HG02678 (cell line): Measurements from ENCODE around the gene RWDD2A.
A peak's percentile ranks its signal among the peaks of the same experiment; 100 is the strongest.
"Not testable (repeated sequence)": the region's sequence is repeated elsewhere in the genome, so short reads cannot be mapped to it uniquely, and the experiment has no call there.

Experiments used
- ATAC-seq: cut with Tn5 transposase; IDR thresholded peaks from one replicate; pipeline ENCODE4 v1.9.1; 2021; ENCODE audit warnings: mild to moderate bottlenecking, moderate library complexity; ENCODE audit not compliant: unreplicated experiment

Gene RWDD2A

DNA sequence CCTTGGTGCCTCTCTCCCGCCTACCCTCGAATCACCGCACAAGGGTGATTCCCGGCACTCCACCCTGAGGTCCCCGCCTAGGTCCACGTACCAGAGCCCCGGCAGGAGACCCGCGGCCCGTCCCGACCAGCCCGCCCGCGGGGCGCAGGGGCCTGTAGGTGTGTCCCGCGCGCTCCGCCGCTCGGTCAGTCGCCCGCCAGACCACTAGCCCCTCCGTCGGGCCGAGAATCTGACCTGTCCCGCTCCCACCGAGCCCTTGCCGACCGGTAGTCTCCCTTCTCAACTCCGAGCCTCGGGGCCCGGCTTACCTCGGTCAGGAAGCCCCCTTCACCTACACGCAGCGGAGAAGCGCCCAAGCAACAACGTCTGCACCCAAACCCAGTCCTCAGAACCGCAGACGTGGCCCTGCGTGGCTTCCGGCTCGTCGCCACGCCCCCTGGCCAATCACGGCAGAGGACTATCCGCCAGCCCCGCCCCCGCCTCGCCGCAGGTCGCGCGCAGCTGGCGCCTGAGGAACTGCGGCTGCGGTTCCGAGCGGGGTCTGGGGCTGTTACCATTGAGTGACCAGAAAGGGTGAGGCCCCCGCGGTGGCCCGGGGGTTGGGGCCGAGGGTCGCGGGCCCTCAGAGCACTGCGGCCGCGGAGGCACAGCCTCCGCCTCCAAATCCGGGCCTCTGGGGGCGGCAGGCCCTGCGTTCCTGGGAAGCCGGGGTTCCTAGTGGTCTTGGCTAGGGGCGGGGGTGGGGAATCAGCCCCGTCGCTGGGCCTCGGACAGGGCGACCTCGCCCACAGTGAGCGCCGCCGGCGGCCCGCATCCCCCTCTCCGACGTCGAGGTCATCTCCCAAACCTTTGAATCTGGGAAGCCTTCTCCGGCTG is at the start of gene RWDD2A, which contains the start of gene PGM3:
RWDD2A (plus strand) TSS at position 487 of the 876 bp plus-strand sequence. CDS start 1,095 bp downstream, outside the sequence.
PGM3 (minus strand) TSS at position 395 of the 876 bp plus-strand sequence. CDS start 2,253 bp downstream, outside the sequence.
- ATAC-seq, result peak; percentile 98

DNA sequence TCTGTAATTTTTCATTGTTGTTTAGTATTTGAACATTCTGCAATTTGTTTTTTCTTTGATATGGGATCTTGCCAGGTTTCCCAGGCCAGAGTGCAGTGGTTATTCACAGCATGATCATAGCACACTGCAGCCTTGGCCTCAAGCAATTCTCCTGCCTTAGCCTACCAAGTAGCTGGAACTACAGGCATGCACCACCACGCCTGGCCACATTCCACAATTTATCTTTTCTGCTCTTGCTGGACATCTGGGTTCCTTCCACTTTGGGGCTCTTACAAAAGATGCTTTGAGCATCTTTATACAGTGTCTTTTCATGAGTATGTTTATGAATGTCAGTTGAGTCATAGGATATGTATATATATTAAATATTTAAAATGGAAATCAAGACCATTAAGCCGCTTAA is 42.0 kb upstream of the RWDD2A start:
- no peak for ATAC-seq

DNA sequence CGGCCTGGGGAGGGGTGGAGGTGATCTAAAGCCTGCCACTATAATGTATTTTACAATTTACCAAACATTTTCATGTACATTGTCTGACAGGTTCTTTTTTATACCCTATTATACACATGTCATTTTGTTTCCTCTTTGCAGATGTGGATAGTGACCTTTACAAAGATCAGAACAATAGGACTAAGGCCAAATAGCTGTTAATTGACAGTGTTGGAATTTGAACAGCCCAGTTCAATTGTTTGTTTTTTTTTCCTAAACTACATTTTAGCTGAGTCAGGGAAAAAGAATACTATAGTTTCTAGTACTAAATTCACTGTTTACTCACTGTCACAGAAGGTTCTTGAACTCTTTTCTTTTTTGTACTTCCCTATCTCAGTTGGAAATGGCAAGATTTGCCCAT is 40.2 kb upstream of the RWDD2A start:
- no peak for ATAC-seq

DNA sequence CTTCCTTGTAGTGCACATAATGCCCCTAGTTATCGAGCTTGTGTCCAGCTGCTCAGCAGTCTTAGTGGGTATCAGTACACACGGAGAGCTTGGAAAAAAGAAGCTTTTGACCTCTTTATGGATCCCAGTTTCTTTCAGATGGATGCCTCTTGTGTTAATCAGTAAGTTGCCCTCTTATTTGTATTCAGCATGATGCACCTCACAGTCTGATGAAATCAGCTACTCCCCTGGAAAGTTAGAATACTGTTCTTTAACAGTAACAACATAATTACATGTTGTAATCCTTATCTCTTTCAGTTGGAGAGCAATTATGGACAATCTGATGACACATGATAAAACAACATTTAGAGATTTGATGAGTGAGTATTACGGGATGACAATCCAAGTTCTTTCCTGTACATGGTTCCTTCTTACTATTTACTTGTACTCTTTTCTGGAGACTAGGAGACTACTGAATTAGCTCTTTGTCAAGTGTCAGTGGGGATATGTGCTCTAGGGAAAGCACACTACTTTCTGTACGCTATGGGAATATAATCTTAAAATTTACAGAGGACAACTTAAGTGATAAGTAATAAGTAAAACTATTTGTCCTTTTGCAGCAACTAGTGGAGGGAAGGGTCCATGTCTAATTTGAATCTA is 39.2 kb upstream of the RWDD2A start:
- no peak for ATAC-seq

DNA sequence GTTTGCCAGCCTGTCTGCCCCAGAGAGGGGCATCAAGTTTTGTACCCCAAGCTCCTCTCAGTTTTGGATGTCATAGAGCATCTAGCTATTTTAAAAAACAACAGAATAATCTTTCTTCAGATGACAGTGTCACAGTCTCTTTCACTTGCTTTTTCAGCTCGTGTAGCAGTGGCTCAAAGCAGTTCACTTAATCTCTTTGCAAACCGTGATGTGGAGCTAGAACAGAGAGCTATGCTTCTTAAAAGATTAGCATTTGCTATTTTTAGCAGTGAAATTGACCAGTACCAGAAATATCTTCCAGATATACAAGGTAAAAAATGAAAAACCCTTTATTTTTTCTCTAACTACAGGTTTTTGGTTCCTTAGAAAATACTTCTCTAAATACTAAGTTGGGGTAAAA is 37.4 kb upstream of the RWDD2A start:
- ATAC-seq, result no peak

DNA sequence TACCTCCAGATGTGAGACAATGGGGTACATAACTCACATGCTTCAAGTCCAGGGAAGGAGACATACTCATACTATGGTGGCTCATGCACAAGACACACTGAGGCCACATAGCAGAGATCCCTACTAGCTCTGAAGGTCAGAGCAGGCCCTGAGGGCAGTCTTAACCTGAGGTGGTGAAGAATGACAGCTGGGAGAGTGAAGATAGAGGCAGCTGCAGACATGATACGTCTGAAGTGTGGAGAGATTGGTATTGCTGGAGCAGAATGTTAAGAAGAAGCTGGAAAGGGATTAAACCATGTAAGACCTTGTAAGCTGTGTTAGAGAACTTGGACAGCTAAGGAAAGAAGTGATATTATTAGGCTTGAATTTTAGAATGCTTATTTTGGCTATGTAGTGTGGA is 33.0 kb upstream of the RWDD2A start:
- no peak for ATAC-seq

DNA sequence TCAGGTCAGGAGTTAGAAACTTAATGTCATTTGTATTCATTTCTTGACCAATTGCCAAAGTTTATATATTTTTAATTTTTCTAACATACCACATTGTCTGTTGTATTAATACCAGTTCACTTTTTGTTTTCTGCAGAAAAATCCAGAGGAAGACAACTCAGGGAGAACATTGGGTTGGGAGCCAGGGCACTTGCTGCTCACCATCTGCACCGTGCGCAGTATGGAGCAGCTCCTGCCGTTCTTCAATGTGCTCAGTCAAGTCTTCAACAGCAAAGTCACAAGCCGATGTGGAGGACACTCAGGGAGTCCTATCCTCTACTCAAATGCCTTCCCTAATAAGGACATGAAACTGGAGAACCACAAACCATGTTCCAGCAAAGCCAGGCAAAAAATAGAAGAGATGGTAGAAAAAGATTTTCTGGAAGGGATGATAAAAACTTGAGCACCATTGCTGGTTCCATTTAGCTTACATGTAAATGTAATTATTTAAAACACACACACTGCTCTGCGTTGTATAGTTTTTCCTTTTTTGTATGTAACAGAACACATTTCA is 25.4 kb upstream of the RWDD2A start:
- ATAC-seq, result no peak

DNA sequence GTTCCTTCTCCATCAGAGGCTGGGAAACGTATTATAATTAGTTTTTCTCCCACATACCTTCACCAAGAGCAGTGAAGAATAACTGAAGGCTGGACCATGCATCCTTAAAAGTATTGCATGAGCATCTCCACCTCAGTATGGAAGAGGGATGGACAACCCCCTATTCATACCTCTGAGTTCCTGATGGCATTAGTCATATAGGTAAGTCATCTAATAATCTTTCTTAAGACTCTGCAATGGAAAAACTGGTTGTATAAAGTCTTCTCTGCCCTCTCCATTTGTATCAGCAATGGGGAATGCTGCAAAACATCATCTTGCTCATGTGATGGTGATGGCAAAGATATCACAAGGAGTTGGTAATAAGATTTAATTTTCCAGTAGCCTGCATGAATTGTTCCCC is 24.6 kb upstream of the RWDD2A start:
- ATAC-seq, result no peak

DNA sequence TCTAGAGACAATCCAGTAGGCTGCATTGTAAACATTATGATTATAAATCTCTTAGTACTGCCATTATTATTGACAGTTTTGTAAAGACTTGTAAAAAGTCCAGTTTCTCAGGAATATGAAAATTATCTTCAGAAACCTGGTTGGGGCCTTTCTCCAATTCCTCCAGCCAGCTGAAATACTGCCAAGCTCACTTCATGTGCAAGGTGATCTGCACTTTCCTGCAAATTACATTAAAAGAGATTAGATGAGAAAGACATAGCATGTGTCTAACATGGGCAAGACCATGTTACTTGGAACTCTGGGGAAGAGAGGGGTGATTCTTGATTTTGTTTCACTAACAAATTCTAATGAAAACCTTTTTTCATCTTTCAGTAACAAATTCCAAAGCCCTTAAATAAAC is 24.1 kb upstream of the RWDD2A start:
- ATAC-seq, result no peak

DNA sequence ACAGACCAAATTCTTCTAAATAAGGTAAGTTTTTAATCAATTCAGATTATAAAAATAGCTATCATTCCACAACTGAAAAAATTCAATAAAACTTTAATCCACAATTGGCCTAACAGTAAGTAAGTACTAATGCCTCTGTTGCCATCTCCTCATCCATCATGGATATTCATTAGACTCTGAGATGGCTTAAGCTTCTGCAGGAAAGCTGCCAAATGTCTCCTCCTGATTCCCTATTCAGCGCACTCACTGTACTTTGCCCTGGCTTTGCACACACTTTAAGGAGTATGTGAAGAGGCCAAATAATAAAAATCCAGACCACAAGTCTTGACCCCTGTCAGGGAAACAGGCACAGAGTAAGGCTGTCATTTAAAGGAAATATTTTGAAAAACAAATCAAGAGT is 23.6 kb upstream of the RWDD2A start:
- no peak for ATAC-seq

DNA sequence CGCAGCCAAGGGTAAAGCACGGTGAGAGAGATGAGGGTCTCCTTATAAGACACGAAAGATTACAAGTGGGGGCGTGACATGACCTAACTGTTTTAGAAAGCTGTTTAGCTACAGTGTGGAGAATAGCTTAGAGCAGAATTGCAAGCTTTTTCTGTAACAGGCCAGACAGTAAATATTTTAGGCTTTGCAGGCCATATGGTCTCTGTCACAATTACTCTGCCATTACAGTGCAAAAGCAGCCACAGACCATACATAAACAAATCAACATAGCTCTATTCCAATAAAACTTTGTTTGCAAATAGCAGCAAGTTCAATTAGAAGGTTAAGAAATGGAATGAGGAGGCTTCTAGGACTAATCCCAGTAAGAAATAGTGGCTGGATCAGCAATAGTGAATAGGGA is 16.9 kb upstream of the RWDD2A start:
- no peak for ATAC-seq

DNA sequence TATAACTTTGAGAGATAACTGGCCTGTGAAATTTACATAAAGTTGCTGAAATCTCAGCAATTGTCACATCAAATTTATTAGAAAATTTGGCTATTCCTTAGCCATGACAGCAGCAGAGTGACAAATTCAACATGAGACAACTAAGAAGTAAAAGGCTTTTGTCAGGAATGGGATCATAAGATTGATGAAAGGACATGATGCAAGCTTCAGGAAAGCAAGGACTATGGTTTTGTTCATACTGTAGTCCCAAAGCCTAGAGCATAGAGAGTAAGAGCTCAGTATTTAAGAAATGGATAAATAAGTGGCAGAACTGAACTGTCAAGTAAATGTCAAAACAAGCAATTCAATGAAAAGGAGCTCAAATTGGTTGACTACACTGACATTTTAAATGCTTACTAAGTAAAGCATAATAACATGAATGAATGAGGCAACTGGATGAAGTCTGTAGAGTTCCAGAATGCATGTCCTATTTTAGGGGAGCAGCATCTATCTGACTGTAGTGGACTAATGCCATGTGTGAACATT is 12.7 kb upstream of the RWDD2A start:
- ATAC-seq, result no peak

DNA sequence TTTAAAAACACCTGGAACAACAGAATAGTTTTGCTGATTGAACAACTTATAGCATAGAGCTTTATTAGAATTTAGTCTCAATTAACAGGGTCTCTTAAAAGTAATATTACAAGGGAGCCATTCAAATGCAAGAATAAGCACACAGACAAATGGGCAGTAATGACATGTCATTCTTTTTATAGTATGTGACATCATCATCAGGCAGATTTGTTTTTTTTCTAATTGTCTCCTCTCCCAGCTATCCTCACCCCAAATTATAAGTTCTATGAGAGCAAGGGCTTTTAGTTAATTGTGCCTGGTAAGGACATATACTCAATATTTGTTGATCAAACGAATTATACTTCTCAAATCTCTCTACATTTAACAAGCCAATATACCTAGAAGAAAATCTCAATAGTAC is 11.0 kb upstream of the RWDD2A start:
- no peak for ATAC-seq

DNA sequence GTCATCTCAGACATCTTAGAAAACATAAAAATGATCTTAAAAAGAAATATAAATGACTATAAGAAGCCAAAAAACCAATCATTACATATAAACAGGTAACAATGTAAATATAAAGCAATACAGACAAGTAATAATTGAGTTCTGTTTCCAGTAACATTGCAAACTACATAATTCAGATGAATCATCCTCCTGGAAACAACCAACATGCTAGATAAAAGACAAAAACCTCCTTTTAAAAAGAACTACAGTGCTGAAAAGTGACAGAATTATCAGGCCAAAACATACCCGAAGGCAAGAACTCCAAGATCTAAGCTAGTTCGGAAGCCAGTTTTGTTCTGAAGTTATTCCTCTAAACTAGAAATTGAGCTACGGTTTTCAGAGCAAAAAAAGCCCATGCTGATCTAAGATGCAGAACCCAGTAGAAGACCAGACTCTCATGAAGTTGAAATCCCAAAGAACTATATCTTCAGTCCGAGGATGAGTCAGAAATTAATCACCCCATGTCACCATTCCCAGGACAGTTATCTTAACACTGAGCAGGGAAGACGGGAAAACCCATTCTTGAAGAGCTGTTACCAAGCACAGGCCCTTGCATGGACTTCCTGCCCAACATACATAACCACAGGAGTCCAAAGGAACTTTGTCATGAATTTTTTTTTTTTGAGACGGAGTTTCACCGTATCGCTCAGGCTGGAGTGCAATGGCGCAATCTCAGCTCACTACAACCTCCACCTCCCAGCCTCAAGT is 9.9 kb upstream of the RWDD2A start:
- no peak for ATAC-seq

DNA sequence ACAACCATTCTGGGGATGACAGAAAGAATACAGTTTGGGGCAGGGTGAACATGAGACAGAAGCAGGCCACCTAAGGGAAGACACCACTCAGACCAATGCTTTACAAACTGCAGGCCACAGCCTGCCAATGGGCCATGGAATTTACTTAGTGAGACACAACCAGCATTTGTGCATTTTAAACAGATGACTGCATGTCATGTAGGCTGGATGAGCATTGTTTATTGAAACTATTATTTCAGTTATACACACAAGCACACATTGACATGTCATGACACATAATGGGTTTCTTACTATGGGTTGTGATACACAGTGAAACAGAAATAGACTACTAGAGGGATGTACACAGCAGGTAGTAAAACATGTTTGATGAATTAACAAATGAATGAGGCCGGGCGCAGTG is 8.1 kb upstream of the RWDD2A start:
- no peak for ATAC-seq

DNA sequence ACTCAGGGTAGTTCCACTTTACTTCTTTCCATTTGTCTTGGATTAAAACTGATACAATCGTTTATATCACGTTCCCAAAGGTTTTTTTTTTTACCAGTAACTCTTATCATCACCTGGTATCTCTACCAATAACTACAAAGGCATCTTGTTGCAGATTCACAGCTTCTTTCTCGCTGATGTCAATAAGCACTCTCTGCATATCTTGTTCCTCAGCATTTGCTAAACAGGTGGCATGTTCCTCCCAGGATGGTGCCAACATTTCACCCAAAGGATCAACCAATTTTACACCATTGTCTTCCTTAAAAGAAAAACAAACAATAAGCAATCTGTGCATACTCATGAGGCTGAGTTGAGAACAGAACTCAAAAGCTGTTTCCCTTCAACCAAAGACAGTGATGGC is 4.7 kb upstream of the RWDD2A start:
- no peak for ATAC-seq

DNA sequence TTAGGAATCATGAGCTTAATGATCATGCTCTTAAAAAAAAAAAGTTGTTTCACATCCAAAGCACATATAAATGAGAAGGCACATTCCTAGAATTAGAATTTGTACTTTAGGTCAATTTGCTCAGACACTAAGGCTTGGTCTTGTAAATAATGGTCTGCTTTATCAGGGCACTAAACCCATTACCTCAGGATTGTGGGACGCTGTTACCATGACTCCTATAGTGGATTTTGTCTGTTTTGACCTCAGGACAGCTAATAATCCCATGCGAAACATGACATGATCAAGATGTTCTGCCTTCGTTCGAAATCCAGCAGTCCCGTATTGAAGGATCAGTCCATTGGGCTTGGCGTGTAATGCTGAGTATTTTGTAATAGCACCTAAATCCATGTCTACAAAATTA is 2.5 kb upstream of the RWDD2A start:
- no peak for ATAC-seq

DNA sequence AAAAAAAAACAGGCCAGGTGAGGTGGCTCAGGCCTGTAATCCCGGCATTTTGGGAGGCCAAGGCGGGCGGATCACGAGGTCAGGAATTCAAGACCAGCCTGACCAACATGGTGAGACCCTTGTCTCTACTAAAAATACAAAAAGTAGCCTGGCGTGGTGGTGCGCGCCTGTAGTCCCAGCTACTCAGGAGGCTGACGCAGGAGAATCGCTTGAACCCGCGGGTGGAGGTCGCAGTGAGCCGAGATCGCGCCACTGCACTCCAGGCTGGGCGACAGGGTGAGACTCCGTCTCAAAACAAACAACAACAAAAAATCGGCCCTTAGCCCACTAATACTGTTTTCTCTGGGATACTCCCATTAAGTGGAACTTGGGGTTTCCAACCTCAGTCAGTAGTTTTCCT is 1.2 kb upstream of the RWDD2A start:
- not testable (repeated sequence) for ATAC-seq

DNA sequence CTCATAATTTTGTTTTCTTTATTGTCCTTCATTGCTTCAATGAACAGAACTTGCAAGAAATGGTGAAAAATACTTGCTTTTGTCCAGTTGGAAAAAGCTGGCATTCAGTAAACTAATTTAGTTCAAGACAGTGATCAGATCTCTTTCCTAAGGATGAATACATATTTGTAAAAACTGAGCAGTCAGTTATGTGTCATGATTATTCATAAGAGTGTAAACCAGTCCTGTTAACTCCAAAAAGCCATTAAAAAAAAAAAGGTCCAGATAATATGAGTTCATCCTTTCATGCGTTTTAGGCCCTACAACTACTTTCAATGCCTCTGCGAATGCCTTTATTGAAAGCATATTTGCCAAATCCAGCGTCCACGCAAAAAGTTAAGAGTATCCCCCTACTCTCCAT is 701 bp upstream of the RWDD2A start:
- ATAC-seq, result no peak

DNA sequence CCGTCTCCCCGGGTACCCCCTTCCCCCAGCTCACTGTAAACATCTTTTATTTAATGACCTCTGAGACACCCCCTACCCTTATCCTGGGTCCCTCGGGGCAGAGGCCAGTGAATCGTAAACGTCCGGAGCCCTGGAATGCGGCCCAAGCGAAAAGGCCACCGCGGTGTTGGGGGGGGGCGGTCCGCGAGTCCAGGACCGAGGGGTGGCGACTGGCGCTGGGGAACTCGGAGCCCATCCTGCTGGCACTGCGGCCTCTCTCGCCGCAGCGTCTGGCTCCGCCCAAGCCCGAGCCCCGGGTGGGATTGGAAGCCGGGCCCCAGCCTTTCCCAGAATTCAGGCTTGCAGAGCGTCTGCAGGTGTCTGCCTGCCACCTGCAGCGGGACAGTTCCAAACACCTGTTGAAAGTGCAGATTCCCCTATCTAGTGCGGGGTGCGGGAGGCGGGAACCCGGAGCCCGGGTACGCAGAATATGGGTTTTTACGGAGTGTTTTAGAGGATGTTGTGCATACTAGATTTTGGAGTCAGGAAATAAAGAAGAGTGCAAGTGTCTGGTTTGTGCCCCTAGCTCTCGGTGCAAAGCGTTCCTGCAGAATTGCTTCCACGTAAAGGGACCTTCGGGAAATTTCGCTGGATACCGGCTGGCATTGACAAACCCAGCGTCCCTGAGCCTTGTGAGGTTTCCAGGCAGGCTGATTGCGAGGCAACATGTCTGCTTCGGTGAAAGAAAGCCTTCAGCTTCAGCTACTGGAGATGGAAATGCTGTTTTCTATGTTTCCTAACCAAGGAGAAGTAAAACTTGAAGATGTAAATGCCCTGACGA is 800 bp downstream of the RWDD2A start:
- peak; percentile 21 for ATAC-seq
